ENCODE measurements around the gene MLEC.
A peak's percentile ranks its signal among the peaks of the same experiment; 100 is the strongest.
"Not testable (repeated sequence)": the region's sequence is repeated elsewhere in the genome, so short reads cannot be mapped to it uniquely, and the experiment has no call there.

Gene MLEC

GRCh38 chr12:120725659-120726509 is 38.9 kb downstream of the MLEC start, which contains the start of gene ACADS:
ACADS (plus strand) TSS chr12:120725826; CDS start chr12:120725886, 60 bp downstream.
- Histone ChIP-seq H3K27ac (ENCODE audit: low read length) (no peak within 1 kb of the TSS), H3F3A (ENCODE audit: insufficient read depth, low read length) (no peaks in the 10 kb centered on the region), H3K79me2 (ENCODE audit: low read length) (no peaks in the 10 kb centered on the region), H4K20me1 (ENCODE audit: insufficient read depth, low read length) (no peaks in the 10 kb centered on the region), H3K9me3 (replicated peaks; ENCODE audit: insufficient read depth, low read length) (no peaks in the 10 kb centered on the region), H3K4me1 (ENCODE audit: low read length) (no peaks in the 10 kb centered on the region), H2AFZ (ENCODE audit: low read length) (peak within 1 kb of the TSS; percentile 69), H3K9ac (ENCODE audit: low read length) (peak within 1 kb of the TSS; percentile 62; the same call in 1 of the 2 replicates), H3K36me3 (replicated peaks; ENCODE audit: insufficient read depth, low read length) (no peaks in the 10 kb centered on the region), H3K27me3 (replicated peaks; ENCODE audit: insufficient read depth, low read length) (no peaks in the 10 kb centered on the region), H3K4me3 (ENCODE audit: low read length) (peak within 1 kb of the TSS; percentile 70), H3K4me2 (ENCODE audit: low read depth, low read length) (peak within 1 kb of the TSS; percentile 78), H3K9me2 (replicated peaks; ENCODE audit: insufficient read depth, low read length) (no peaks in the 10 kb centered on the region)
- peak; percentile 82 for DNase-seq
- TF ChIP-seq EZH2 (optimal IDR thresholded peaks at IDR 0.05; ENCODE audit: low read depth, low read length): no peak
- no peak for TF ChIP-seq CTCF (IDR thresholded peaks at IDR 0.05; ENCODE audit: low read length)
- TF ChIP-seq EZH2phosphoT487 (IDR thresholded peaks at IDR 0.05; ENCODE audit: low read length): no peak

- H3K36me3 ChIP-seq (replicated peaks; ENCODE audit: insufficient read depth, low read length): no peaks in the 10 kb centered on the region
- no peak overlapping the region for H3K9ac ChIP-seq (ENCODE audit: low read length)
- no peaks in the 10 kb centered on the region for H3K79me2 ChIP-seq (ENCODE audit: low read length)
- no peak for TF ChIP-seq EZH2phosphoT487 (IDR thresholded peaks at IDR 0.05; ENCODE audit: low read length)
- TF ChIP-seq EZH2 (optimal IDR thresholded peaks at IDR 0.05; ENCODE audit: low read depth, low read length): no peak
- no peak for TF ChIP-seq CTCF (IDR thresholded peaks at IDR 0.05; ENCODE audit: low read length)
- H3K4me1 ChIP-seq (ENCODE audit: low read length): no peaks in the 10 kb centered on the region
- no peaks in the 10 kb centered on the region for H3K9me3 ChIP-seq (replicated peaks; ENCODE audit: insufficient read depth, low read length)
- H4K20me1 ChIP-seq (ENCODE audit: insufficient read depth, low read length): no peaks in the 10 kb centered on the region
- H3K27me3 ChIP-seq (replicated peaks; ENCODE audit: insufficient read depth, low read length): no peaks in the 10 kb centered on the region
- no peaks in the 10 kb centered on the region for H3F3A ChIP-seq (ENCODE audit: insufficient read depth, low read length)
- H3K4me2 ChIP-seq (ENCODE audit: low read depth, low read length): peak overlapping the region; percentile 78; the same call in 1 of the 2 replicates
- DNase-seq: no peak
- H3K9me2 ChIP-seq (replicated peaks; ENCODE audit: insufficient read depth, low read length): no peaks in the 10 kb centered on the region
- H2AFZ ChIP-seq (ENCODE audit: low read length): no peak overlapping the region
- no peak overlapping the region for H3K27ac ChIP-seq (ENCODE audit: low read length)
- H3K4me3 ChIP-seq (ENCODE audit: low read length): peak overlapping the region; percentile 70; the same call in 1 of the 2 replicates
These were observed 39.5 kb downstream of the MLEC start for GRCh38 chr12:120726510-120726793.

GRCh38 chr12:120726961-120727360 is 40.0 kb downstream of the MLEC start:
- Histone ChIP-seq H3K27me3 (replicated peaks; ENCODE audit: insufficient read depth, low read length) (no peaks in the 10 kb centered on the region), H3K9ac (ENCODE audit: low read length) (no peak overlapping the region), H3K4me3 (ENCODE audit: low read length) (no peak overlapping the region), H3K36me3 (replicated peaks; ENCODE audit: insufficient read depth, low read length) (no peaks in the 10 kb centered on the region), H2AFZ (ENCODE audit: low read length) (no peak overlapping the region), H4K20me1 (ENCODE audit: insufficient read depth, low read length) (no peaks in the 10 kb centered on the region), H3K9me3 (replicated peaks; ENCODE audit: insufficient read depth, low read length) (no peaks in the 10 kb centered on the region), H3K9me2 (replicated peaks; ENCODE audit: insufficient read depth, low read length) (no peaks in the 10 kb centered on the region), H3K27ac (ENCODE audit: low read length) (no peak overlapping the region), H3K4me1 (ENCODE audit: low read length) (no peaks in the 10 kb centered on the region), H3K79me2 (ENCODE audit: low read length) (no peaks in the 10 kb centered on the region), H3K4me2 (ENCODE audit: low read depth, low read length) (no peak overlapping the region), H3F3A (ENCODE audit: insufficient read depth, low read length) (no peaks in the 10 kb centered on the region)
- no peak for DNase-seq
- TF ChIP-seq EZH2 (optimal IDR thresholded peaks at IDR 0.05; ENCODE audit: low read depth, low read length) (no peak), CTCF (IDR thresholded peaks at IDR 0.05; ENCODE audit: low read length) (no peak), EZH2phosphoT487 (IDR thresholded peaks at IDR 0.05; ENCODE audit: low read length) (no peak)

GRCh38 chr12:120732198-120732597 is 45.2 kb downstream of the MLEC start:
- H3K4me2 ChIP-seq (ENCODE audit: low read depth, low read length); H3K9me2 ChIP-seq (replicated peaks; ENCODE audit: insufficient read depth, low read length); H4K20me1 ChIP-seq (ENCODE audit: insufficient read depth, low read length); H3K4me1 ChIP-seq (ENCODE audit: low read length); H3K79me2 ChIP-seq (ENCODE audit: low read length); H3K36me3 ChIP-seq (replicated peaks; ENCODE audit: insufficient read depth, low read length); H3K27ac ChIP-seq (ENCODE audit: low read length); H3F3A ChIP-seq (ENCODE audit: insufficient read depth, low read length); H3K4me3 ChIP-seq (ENCODE audit: low read length); DNase-seq; H3K9ac ChIP-seq (ENCODE audit: low read length); H2AFZ ChIP-seq (ENCODE audit: low read length); H3K9me3 ChIP-seq (replicated peaks; ENCODE audit: insufficient read depth, low read length); H3K27me3 ChIP-seq (replicated peaks; ENCODE audit: insufficient read depth, low read length): not testable (repeated sequence)
